ENCODE data around the gene OPA1.

OPA1 gene

GRCh38 chr3:193688834-193689714, 96.1 kb downstream of the OPA1 start:
- no peak overlapping the region for H3K27ac Mint-ChIP-seq
- CTCF ChIA-PET = no interaction called here
- H3K36me3 Mint-ChIP-seq = peaks cover 11% of the 10 kb centered on the region
- DNase-seq = no peak
- H3K4me3 Mint-ChIP-seq = no peak overlapping the region
- H3K4me1 Mint-ChIP-seq = no peaks in the 10 kb centered on the region
- no peaks in the 10 kb centered on the region for H3K9me3 Mint-ChIP-seq
- no peaks in the 10 kb centered on the region for H3K27me3 Mint-ChIP-seq

- no peaks in the 10 kb centered on the region for H3K9me3 Mint-ChIP-seq
- CTCF ChIA-PET = no interaction called here
- no peaks in the 10 kb centered on the region for H3K27me3 Mint-ChIP-seq
- H3K27ac Mint-ChIP-seq = no peak overlapping the region
- H3K36me3 Mint-ChIP-seq = peaks cover 23% of the 10 kb centered on the region
- no peaks in the 10 kb centered on the region for H3K4me1 Mint-ChIP-seq
- DNase-seq = no peak
- no peak overlapping the region for H3K4me3 Mint-ChIP-seq
Measured at GRCh38 chr3:193693774-193694173, 100.8 kb downstream of the OPA1 start.

GRCh38 chr3:193701953-193702635, 109.1 kb downstream of the OPA1 start:
- CTCF ChIA-PET = no interaction called here
- H3K27me3 Mint-ChIP-seq = no peaks in the 10 kb centered on the region
- no peaks in the 10 kb centered on the region for H3K9me3 Mint-ChIP-seq
- H3K27ac Mint-ChIP-seq = no peak overlapping the region
- H3K36me3 Mint-ChIP-seq = peaks cover 2% of the 10 kb centered on the region
- H3K4me3 Mint-ChIP-seq = no peak overlapping the region
- peaks cover 5% of the 10 kb centered on the region for H3K4me1 Mint-ChIP-seq
- no peak for DNase-seq

- no peak for DNase-seq
- no peak overlapping the region for H3K27ac Mint-ChIP-seq
- H3K4me1 Mint-ChIP-seq = peaks cover 5% of the 10 kb centered on the region
- H3K4me3 Mint-ChIP-seq = no peak overlapping the region
- H3K36me3 Mint-ChIP-seq = peaks cover 2% of the 10 kb centered on the region
- CTCF ChIA-PET = no interaction called here
- no peaks in the 10 kb centered on the region for H3K9me3 Mint-ChIP-seq
- H3K27me3 Mint-ChIP-seq = no peaks in the 10 kb centered on the region
Measured at GRCh38 chr3:193702967-193703366, 110.0 kb downstream of the OPA1 start.

GRCh38 chr3:193704431-193704830, 111.4 kb downstream of the OPA1 start:
- CTCF ChIA-PET = no interaction called here
- Mint-ChIP-seq H3K27me3 (no peaks in the 10 kb centered on the region), H3K4me1 (peaks cover 5% of the 10 kb centered on the region), H3K4me3 (no peak overlapping the region), H3K36me3 (peaks cover 2% of the 10 kb centered on the region), H3K9me3 (no peaks in the 10 kb centered on the region), H3K27ac (no peak overlapping the region)
- no peak for DNase-seq

GRCh38 chr3:193708270-193708669, 115.3 kb downstream of the OPA1 start:
- no peak for DNase-seq
- H3K27ac Mint-ChIP-seq = no peak overlapping the region
- no peaks in the 10 kb centered on the region for H3K27me3 Mint-ChIP-seq
- no peak overlapping the region for H3K4me3 Mint-ChIP-seq
- H3K9me3 Mint-ChIP-seq = no peaks in the 10 kb centered on the region
- H3K4me1 Mint-ChIP-seq = no peaks in the 10 kb centered on the region
- no peaks in the 10 kb centered on the region for H3K36me3 Mint-ChIP-seq
- CTCF ChIA-PET = interaction anchor here (0.5 kb wide), 1 partner anchor 703 kb away, joined by 3 read pairs; no protein-coding TSS in a partner anchor

GRCh38 chr3:193710286-193711165, 117.5 kb downstream of the OPA1 start:
- Mint-ChIP-seq H3K27me3 (no peaks in the 10 kb centered on the region), H3K4me1 (no peaks in the 10 kb centered on the region), H3K36me3 (peaks cover 3% of the 10 kb centered on the region), H3K9me3 (peaks cover 9% of the 10 kb centered on the region), H3K4me3 (no peak overlapping the region), H3K27ac (no peak overlapping the region)
- CTCF ChIA-PET = no interaction called here
- DNase-seq = no peak

GRCh38 chr3:193711166-193711485, 118.1 kb downstream of the OPA1 start:
- Mint-ChIP-seq H3K4me1 (peaks cover 6% of the 10 kb centered on the region), H3K9me3 (peaks cover 15% of the 10 kb centered on the region), H3K36me3 (peaks cover 7% of the 10 kb centered on the region), H3K27me3 (no peaks in the 10 kb centered on the region), H3K27ac (no peak overlapping the region), H3K4me3 (no peak overlapping the region)
- DNase-seq = no peak
- CTCF ChIA-PET = no interaction called here

- Mint-ChIP-seq H3K4me3 (no peak overlapping the region), H3K9me3 (peaks cover 17% of the 10 kb centered on the region), H3K36me3 (peaks cover 7% of the 10 kb centered on the region), H3K27me3 (no peaks in the 10 kb centered on the region), H3K4me1 (peaks cover 10% of the 10 kb centered on the region), H3K27ac (no peak overlapping the region)
- no peak for DNase-seq
- CTCF ChIA-PET = no interaction called here
Measured at GRCh38 chr3:193711523-193711963, 118.5 kb downstream of the OPA1 start.

GRCh38 chr3:193711964-193712598, 119.1 kb downstream of the OPA1 start:
- H3K9me3 Mint-ChIP-seq = peaks cover 19% of the 10 kb centered on the region
- H3K4me1 Mint-ChIP-seq = peaks cover 14% of the 10 kb centered on the region
- H3K27me3 Mint-ChIP-seq = no peaks in the 10 kb centered on the region
- H3K4me3 Mint-ChIP-seq = no peak overlapping the region
- peaks cover 7% of the 10 kb centered on the region for H3K36me3 Mint-ChIP-seq
- no peak for DNase-seq
- H3K27ac Mint-ChIP-seq = no peak overlapping the region
- CTCF ChIA-PET = no interaction called here

GRCh38 chr3:193712938-193713337, 119.9 kb downstream of the OPA1 start:
- DNase-seq = no peak
- no peak overlapping the region for H3K27ac Mint-ChIP-seq
- no peaks in the 10 kb centered on the region for H3K27me3 Mint-ChIP-seq
- peaks cover 19% of the 10 kb centered on the region for H3K9me3 Mint-ChIP-seq
- peaks cover 7% of the 10 kb centered on the region for H3K36me3 Mint-ChIP-seq
- peaks cover 15% of the 10 kb centered on the region for H3K4me1 Mint-ChIP-seq
- no peak overlapping the region for H3K4me3 Mint-ChIP-seq
- CTCF ChIA-PET = no interaction called here

- Mint-ChIP-seq H3K4me3 (no peak overlapping the region), H3K9me3 (peaks cover 19% of the 10 kb centered on the region), H3K4me1 (peaks cover 15% of the 10 kb centered on the region), H3K36me3 (peaks cover 7% of the 10 kb centered on the region), H3K27ac (no peak overlapping the region), H3K27me3 (no peaks in the 10 kb centered on the region)
- no peak for DNase-seq
- CTCF ChIA-PET = no interaction called here
Measured at GRCh38 chr3:193714523-193715137, 121.6 kb downstream of the OPA1 start.

GRCh38 chr3:193716150-193716549, 123.1 kb downstream of the OPA1 start:
- H3K27me3 Mint-ChIP-seq = no peaks in the 10 kb centered on the region
- peaks cover 15% of the 10 kb centered on the region for H3K4me1 Mint-ChIP-seq
- no peak for DNase-seq
- peaks cover 7% of the 10 kb centered on the region for H3K36me3 Mint-ChIP-seq
- H3K4me3 Mint-ChIP-seq = no peak overlapping the region
- no peak overlapping the region for H3K27ac Mint-ChIP-seq
- peaks cover 19% of the 10 kb centered on the region for H3K9me3 Mint-ChIP-seq
- CTCF ChIA-PET = interaction anchor here (0.7 kb wide), 1 partner anchor 1553 kb away, joined by 3 read pairs; no protein-coding TSS in a partner anchor

- H3K27me3 Mint-ChIP-seq = peaks cover 4% of the 10 kb centered on the region
- peaks cover 14% of the 10 kb centered on the region for H3K9me3 Mint-ChIP-seq
- CTCF ChIA-PET = no interaction called here
- no peak for DNase-seq
- no peak overlapping the region for H3K27ac Mint-ChIP-seq
- peaks cover 7% of the 10 kb centered on the region for H3K36me3 Mint-ChIP-seq
- peaks cover 15% of the 10 kb centered on the region for H3K4me1 Mint-ChIP-seq
- no peak overlapping the region for H3K4me3 Mint-ChIP-seq
Measured at GRCh38 chr3:193719735-193720134, 126.7 kb downstream of the OPA1 start.

Measured in activated naive CD4-positive, alpha-beta T cell treated with anti-CD3 and anti-CD28 coated beads, Interleukin-2, amount 10 ng/mL, durations not matched to agents 7 days and 5 days (primary cell).